LNCaP clone FGC (cell line): ENCODE results near the gene ADAM22.
"Not testable (repeated sequence)": the region's sequence is repeated elsewhere in the genome, so short reads cannot be mapped to it uniquely, and the experiment has no call there.

ENCODE experiments used
- DNase-seq: peaks from one replicate; pipeline ENCODE4 v3.0.0-alpha.2; 2011; ENCODE audit warnings: low read depth
- H3K4me3 ChIP-seq: 2 replicates; pipeline ENCODE4 v1.5.1; 2011; ENCODE audit warnings: mild to moderate bottlenecking, low read depth, low read length, control low read depth
- CTCF ChIP-seq: IDR thresholded peaks from 2 replicates; pipeline ENCODE4 v1.5.1; 2012; ENCODE audit warnings: mild to moderate bottlenecking; ENCODE audit not compliant: control insufficient read depth, insufficient read depth; ENCODE audit errors: extremely low read depth

ADAM22 gene

GRCh38 chr7:87934699-87935383 is 790 bp downstream of the ADAM22 start:
- peak overlapping the region; percentile 72 for H3K4me3 ChIP-seq
- TF ChIP-seq CTCF, result no peak
- no peak for DNase-seq

GRCh38 chr7:87935384-87935706 is 1.3 kb downstream of the ADAM22 start:
- H3K4me3 ChIP-seq, result peak overlapping the region; percentile 72; the same call in 1 of the 2 replicates

GRCh38 chr7:87941138-87941537 is 7.1 kb downstream of the ADAM22 start:
- DNase-seq, result no peak
- no peak for TF ChIP-seq CTCF
- no peak overlapping the region for H3K4me3 ChIP-seq

More at GRCh38 chr7:87935384-87935706, 1.3 kb downstream of the ADAM22 start:
- no peak for DNase-seq
- TF ChIP-seq CTCF, result no peak

- no peak overlapping the region for H3K4me3 ChIP-seq
- no peak for DNase-seq
- no peak for TF ChIP-seq CTCF
These were observed 10.5 kb downstream of the ADAM22 start for GRCh38 chr7:87944547-87944946.

- not testable (repeated sequence) for DNase-seq, H3K4me3 ChIP-seq
These were observed 11.9 kb downstream of the ADAM22 start for GRCh38 chr7:87945926-87946325.

GRCh38 chr7:87948371-87948770 is 14.3 kb downstream of the ADAM22 start:
- no peak for TF ChIP-seq CTCF
- H3K4me3 ChIP-seq, result no peak overlapping the region
- DNase-seq, result no peak

- H3K4me3 ChIP-seq, result no peak overlapping the region
- DNase-seq, result no peak
- no peak for TF ChIP-seq CTCF
These were observed 25.3 kb downstream of the ADAM22 start for GRCh38 chr7:87959336-87959735.

- no peak for DNase-seq
- no peak for TF ChIP-seq CTCF
- H3K4me3 ChIP-seq, result no peak overlapping the region
These were observed 26.2 kb downstream of the ADAM22 start for GRCh38 chr7:87960239-87960638.
